Endodermal cell (in vitro differentiated cells): ENCODE measurements around the gene CERS6. TPM values are rescaled to one million over a fixed set of nuclear protein-coding genes. Genes with fewer than 3 reads are reported as not detected.

Experiments used
- DNase-seq: peaks from one replicate; pipeline ENCODE4 v3.0.0-alpha.2; 2017
- H3K27ac ChIP-seq: 2 replicates; pipeline ENCODE4 v1.5.1; 2013; ENCODE audit warnings: mild to moderate bottlenecking, low read depth, low read length, moderate library complexity
- H3K27me3 ChIP-seq: 2 replicates; pipeline ENCODE4 v1.6.1; 2013; ENCODE audit warnings: mild to moderate bottlenecking, low read length, moderate library complexity; ENCODE audit not compliant: insufficient read depth, control insufficient read depth, poor library complexity, severe bottlenecking
- H3K36me3 ChIP-seq: 2 replicates; pipeline ENCODE4 v1.7.0; 2013; ENCODE audit warnings: mild to moderate bottlenecking, low read length, moderate library complexity; ENCODE audit not compliant: control insufficient read depth, insufficient read depth
- H3K4me1 ChIP-seq: one replicate; pipeline ENCODE4 v1.7.0; 2013; ENCODE audit warnings: low read length; ENCODE audit not compliant: control insufficient read depth, insufficient read depth
- H3K4me3 ChIP-seq: 2 replicates; pipeline ENCODE4 v1.5.1; 2013; ENCODE audit warnings: mild to moderate bottlenecking, low read length, moderate library complexity
- H3K9ac ChIP-seq: 2 replicates; pipeline ENCODE4 v1.6.1; 2013; ENCODE audit warnings: mild to moderate bottlenecking, low read length, moderate library complexity; ENCODE audit not compliant: poor library complexity, severe bottlenecking; ENCODE audit errors: extremely low read depth
- H3K9me3 ChIP-seq: 2 replicates; pipeline ENCODE4 v1.6.1; 2013; ENCODE audit warnings: mild to moderate bottlenecking, low read length, moderate library complexity; ENCODE audit not compliant: control insufficient read depth
- H3K27ac Mint-ChIP-seq: 2 replicates; pipeline ENCODE4 v1.8.0; 2020; ENCODE audit warnings: mixed read lengths
- H3K27me3 Mint-ChIP-seq: 2 replicates; pipeline ENCODE4 v1.8.0; 2021; ENCODE audit warnings: mild to moderate bottlenecking, mixed read lengths; ENCODE audit not compliant: insufficient read depth
- H3K36me3 Mint-ChIP-seq: 2 replicates; pipeline ENCODE4 v1.8.0; 2020; ENCODE audit warnings: low read depth, mixed read lengths
- H3K4me1 Mint-ChIP-seq: 2 replicates; pipeline ENCODE4 v1.8.0; 2020; ENCODE audit warnings: mixed read lengths
- H3K4me3 Mint-ChIP-seq: 2 replicates; pipeline ENCODE4 v1.8.0; 2020; ENCODE audit warnings: mild to moderate bottlenecking, moderate library complexity, mixed read lengths
- H3K9me3 Mint-ChIP-seq: 2 replicates; pipeline ENCODE4 v1.8.0; 2020; ENCODE audit warnings: mild to moderate bottlenecking, mixed read lengths
- WGBS, 2 experiments: methylation state at CpG; one replicate each; pipeline versions ENCODE4 v1.1.5 to v1.1.7; 2013; ENCODE audit warnings: missing lambda C conversion rate in 2 of 2, mixed read lengths in 1 of 2; ENCODE audit not compliant: insufficient coverage in 1 of 2, insufficient read length in 1 of 2; 5-methylcytosine and 5-hydroxymethylcytosine counted together
- total RNA-seq, 2 donors: library from RNA; stranded (reverse); fragmentation: NEBNext Ultra II Directional in 1 of 2; extraction: Animal tissue kit (Norgen Biotek cat#: 25700) in 1 of 2; gene quantifications; 2 replicates in 1 of 2; 3 replicates in 1 of 2; pipeline ENCODE4 v1.2.1, GENCODE V29; 2021
- TF ChIP-seq, protein P1 (sequence below): fragments of 200-600 bp; sonication (generic); conservative IDR thresholded peaks from 2 replicates; pipeline ENCODE4 v1.5.0; 2021; ENCODE audit warnings: antibody characterized with exemption, mild to moderate bottlenecking

The CERS6 gene
- total RNA-seq, 2 donors from 2014 or later, result 41.3 to 52.0 TPM

DNA sequence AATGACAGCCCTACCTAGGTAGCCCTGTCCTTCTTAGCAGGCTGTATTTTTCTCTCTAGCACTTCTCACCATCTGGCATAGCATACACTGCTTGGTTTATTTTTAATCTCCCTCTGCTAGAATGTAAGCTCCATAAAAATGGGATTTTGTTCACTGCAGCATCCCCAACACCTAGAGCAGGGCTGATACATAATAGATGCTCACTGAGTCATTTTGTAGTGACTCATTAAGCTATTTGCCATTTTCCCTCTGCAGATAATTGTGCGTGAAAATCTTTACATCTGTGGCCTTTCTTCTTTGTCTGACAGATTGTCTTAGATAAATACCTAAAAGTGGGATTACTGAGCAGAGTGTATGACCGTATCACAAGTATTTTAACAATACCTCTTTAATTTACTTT is 82.5 kb downstream of the CERS6 start:
- TF ChIP-seq, protein P1, sequence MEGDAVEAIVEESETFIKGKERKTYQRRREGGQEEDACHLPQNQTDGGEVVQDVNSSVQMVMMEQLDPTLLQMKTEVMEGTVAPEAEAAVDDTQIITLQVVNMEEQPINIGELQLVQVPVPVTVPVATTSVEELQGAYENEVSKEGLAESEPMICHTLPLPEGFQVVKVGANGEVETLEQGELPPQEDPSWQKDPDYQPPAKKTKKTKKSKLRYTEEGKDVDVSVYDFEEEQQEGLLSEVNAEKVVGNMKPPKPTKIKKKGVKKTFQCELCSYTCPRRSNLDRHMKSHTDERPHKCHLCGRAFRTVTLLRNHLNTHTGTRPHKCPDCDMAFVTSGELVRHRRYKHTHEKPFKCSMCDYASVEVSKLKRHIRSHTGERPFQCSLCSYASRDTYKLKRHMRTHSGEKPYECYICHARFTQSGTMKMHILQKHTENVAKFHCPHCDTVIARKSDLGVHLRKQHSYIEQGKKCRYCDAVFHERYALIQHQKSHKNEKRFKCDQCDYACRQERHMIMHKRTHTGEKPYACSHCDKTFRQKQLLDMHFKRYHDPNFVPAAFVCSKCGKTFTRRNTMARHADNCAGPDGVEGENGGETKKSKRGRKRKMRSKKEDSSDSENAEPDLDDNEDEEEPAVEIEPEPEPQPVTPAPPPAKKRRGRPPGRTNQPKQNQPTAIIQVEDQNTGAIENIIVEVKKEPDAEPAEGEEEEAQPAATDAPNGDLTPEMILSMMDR, result no peak
- WGBS, 2 experiments, result 100% methylated on average over 1 of the region's 2 CpGs; no CpG with 5 or more reads in 1 of the 2 experiments
- H3K4me3 Mint-ChIP-seq, result no peak overlapping the region
- H3K9me3 Mint-ChIP-seq, result peaks cover 11% of the 10 kb centered on the region
- DNase-seq, result no peak
- H3K27ac ChIP-seq, result no peak overlapping the region
- peaks cover 2% of the 10 kb centered on the region for H3K4me1 ChIP-seq
- H3K9ac ChIP-seq, result no peak overlapping the region
- H3K4me3 ChIP-seq, result no peak overlapping the region
- no peaks in the 10 kb centered on the region for H3K27me3 Mint-ChIP-seq
- peaks cover 27% of the 10 kb centered on the region for H3K4me1 Mint-ChIP-seq
- peaks cover 14% of the 10 kb centered on the region for H3K36me3 Mint-ChIP-seq
- H3K36me3 ChIP-seq, result peaks cover 3% of the 10 kb centered on the region
- H3K27me3 ChIP-seq, result no peaks in the 10 kb centered on the region
- peaks cover 18% of the 10 kb centered on the region for H3K9me3 ChIP-seq
- H3K27ac Mint-ChIP-seq, result no peak overlapping the region

DNA sequence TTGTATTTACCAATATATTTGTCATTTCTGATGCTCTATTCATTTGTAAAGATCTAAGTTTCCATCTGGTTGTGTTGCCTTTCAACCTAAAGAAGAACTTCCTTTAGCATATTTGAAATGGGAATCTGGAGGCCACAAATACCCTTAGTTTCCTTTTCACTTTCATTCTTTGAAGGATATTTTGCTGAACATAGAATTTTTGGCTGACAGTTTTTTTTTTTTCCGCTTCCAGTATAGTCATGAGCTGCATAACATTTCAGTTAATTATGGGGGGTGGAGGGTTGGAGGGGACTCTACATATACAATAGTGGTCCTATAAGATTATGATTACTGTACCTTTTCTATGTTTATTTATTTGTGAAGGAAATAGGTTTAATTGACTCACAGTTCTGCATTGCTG is 83.9 kb downstream of the CERS6 start:
- 86% methylated on average over 1 of the region's 1 CpG; no CpG with 5 or more reads in 1 of the 2 experiments for WGBS, 2 experiments
- Mint-ChIP-seq H3K4me3 (no peak overlapping the region), H3K4me1 (peaks cover 29% of the 10 kb centered on the region), H3K27me3 (no peaks in the 10 kb centered on the region), H3K36me3 (peaks cover 14% of the 10 kb centered on the region), H3K27ac (no peak overlapping the region), H3K9me3 (peaks cover 11% of the 10 kb centered on the region)
- Histone ChIP-seq H3K27me3 (no peaks in the 10 kb centered on the region), H3K36me3 (peaks cover 3% of the 10 kb centered on the region), H3K27ac (no peak overlapping the region), H3K9ac (no peak overlapping the region), H3K4me1 (no peaks in the 10 kb centered on the region), H3K9me3 (peaks cover 18% of the 10 kb centered on the region), H3K4me3 (peak overlapping the region; percentile 2)
- no peak for DNase-seq
- TF ChIP-seq, protein P1, result no peak

DNA sequence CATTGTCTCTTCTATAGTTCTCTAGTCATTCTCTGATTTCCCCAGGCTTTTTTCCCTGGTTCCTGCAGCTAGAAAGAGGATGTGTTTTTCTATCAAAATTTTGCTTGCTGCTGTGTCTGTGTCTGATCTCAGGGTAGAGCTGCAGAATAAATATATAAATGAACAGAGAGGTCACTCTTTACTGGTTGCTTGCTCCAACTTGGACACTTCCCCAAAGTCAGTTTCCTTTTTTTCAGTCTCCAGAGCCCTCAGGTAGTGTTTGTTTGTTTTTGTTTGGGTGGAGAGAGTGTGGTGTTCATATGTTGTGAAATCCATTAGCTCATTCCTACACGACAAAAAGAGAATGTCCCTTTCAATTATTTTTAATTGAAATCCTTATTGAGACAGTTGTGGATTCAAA is 85.8 kb downstream of the CERS6 start:
- H3K36me3 Mint-ChIP-seq, result peaks cover 17% of the 10 kb centered on the region
- H3K27me3 Mint-ChIP-seq, result no peaks in the 10 kb centered on the region
- Histone ChIP-seq H3K9ac (no peak overlapping the region), H3K9me3 (peaks cover 18% of the 10 kb centered on the region), H3K36me3 (peaks cover 3% of the 10 kb centered on the region), H3K27me3 (no peaks in the 10 kb centered on the region), H3K4me3 (no peak overlapping the region), H3K27ac (no peak overlapping the region), H3K4me1 (peaks cover 2% of the 10 kb centered on the region)
- DNase-seq, result no peak
- TF ChIP-seq, protein P1, result no peak
- H3K4me1 Mint-ChIP-seq, result peaks cover 40% of the 10 kb centered on the region
- H3K9me3 Mint-ChIP-seq, result peaks cover 11% of the 10 kb centered on the region
- WGBS, 2 experiments, result 91% methylated on average over 1 of the region's 1 CpG; no CpG with 5 or more reads in 1 of the 2 experiments
- peak overlapping the region; percentile 2 for H3K27ac Mint-ChIP-seq
- H3K4me3 Mint-ChIP-seq, result no peak overlapping the region
